ENCODE data around the gene SORCS2. TPM values are rescaled to one million over a fixed set of nuclear protein-coding genes. Genes with fewer than 3 reads are reported as not detected.
A peak's percentile ranks its signal among the peaks of the same experiment; 100 is the strongest.

Gene SORCS2
- total RNA-seq, 3 donors from 2014 or later, result 0.66 to 1.3 (median 0.80) TPM

DNA sequence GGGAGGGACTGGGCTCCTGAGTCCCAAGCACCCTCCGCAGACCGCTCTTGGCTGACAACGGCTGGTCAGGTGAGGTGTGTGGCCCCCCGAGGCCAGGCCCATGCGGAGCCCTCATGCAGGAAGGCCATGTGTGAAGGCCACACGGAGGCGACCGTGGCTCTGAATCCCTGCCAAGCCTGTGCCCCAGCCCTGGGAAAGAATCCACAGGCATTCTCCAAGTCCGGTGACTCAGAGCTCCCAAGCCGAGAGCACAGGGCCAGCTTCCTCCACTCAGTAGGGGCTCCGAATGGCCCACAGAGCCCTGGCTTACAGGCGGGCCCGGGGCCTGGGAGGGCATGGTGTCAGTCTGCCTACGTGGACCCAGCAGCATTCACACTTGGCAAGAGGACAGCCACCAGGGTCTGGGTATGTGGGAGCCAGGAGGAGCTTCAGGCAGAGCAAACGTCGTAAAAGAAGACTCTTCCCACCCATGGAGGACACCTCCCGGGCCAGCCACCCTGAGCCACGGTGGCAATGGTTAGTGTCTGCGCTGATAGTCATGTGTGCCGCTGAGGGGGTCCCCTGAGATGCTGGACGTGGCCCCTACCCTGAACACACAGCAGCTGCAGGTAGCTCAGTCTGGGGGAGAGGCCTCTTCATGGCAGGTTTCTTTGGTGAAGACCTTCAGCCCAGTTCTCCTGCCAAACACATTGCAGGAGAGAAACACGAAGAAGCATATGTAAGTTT is 136.7 kb downstream of the SORCS2 start:
- Histone ChIP-seq H3K27ac (no peak overlapping the region), H3K36me3 (no peaks in the 10 kb centered on the region), H3K9me3 (no peaks in the 10 kb centered on the region), H3K27me3 (no peaks in the 10 kb centered on the region), H3K4me1 (no peaks in the 10 kb centered on the region), H3K4me3 (no peak overlapping the region)
- intact Hi-C loops (cut with DNase I; ENCODE audit: low total_unique reads), result no loop called here
- peak in 1 of 2 donors; percentile 40 for DNase-seq (ENCODE audit: low spot score in 2 of 2)
- no peak for TF ChIP-seq POLR2AphosphoS5 (IDR thresholded peaks at IDR 0.05)
- TF ChIP-seq POLR2A (IDR thresholded peaks at IDR 0.05), result no peak
- TF ChIP-seq, protein P1, sequence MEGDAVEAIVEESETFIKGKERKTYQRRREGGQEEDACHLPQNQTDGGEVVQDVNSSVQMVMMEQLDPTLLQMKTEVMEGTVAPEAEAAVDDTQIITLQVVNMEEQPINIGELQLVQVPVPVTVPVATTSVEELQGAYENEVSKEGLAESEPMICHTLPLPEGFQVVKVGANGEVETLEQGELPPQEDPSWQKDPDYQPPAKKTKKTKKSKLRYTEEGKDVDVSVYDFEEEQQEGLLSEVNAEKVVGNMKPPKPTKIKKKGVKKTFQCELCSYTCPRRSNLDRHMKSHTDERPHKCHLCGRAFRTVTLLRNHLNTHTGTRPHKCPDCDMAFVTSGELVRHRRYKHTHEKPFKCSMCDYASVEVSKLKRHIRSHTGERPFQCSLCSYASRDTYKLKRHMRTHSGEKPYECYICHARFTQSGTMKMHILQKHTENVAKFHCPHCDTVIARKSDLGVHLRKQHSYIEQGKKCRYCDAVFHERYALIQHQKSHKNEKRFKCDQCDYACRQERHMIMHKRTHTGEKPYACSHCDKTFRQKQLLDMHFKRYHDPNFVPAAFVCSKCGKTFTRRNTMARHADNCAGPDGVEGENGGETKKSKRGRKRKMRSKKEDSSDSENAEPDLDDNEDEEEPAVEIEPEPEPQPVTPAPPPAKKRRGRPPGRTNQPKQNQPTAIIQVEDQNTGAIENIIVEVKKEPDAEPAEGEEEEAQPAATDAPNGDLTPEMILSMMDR (IDR thresholded peaks at IDR 0.05), result no peak

DNA sequence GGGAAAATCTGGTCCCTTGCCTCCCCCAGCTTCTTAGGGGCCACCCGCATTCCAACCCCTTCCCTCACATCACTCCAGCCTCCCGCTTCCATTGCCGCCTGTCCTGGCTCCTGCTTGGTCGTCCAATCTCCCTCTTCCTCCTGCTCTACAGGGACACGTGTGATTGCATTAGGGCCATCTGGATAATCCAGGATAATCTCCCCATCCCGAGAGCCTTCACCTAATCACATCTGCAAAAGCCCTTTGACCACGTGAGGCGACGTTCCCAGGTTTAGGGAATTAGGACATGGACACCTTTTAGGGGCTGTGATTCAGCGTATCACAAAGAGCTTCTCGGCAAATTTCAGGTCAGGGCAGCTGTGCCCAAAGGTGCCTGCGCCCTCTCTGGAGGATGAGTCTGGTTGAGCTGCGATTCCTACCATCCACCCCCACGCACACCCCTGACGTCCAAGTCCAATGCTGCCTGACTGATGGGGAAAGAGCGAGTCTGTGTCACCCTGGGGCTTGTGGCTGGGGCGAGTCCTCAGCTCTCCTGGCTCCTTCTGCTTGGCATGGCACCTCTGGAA is 137.8 kb downstream of the SORCS2 start:
- H3K9me3 ChIP-seq, result no peaks in the 10 kb centered on the region
- no peaks in the 10 kb centered on the region for H3K27me3 ChIP-seq
- no peaks in the 10 kb centered on the region for H3K36me3 ChIP-seq
- H3K27ac ChIP-seq, result no peak overlapping the region
- no peak for DNase-seq (ENCODE audit: low spot score in 2 of 2)
- TF ChIP-seq, protein P1 (IDR thresholded peaks at IDR 0.05), result no peak
- TF ChIP-seq POLR2AphosphoS5 (IDR thresholded peaks at IDR 0.05) (no peak), POLR2A (IDR thresholded peaks at IDR 0.05) (no peak)
- intact Hi-C loops (cut with DNase I; ENCODE audit: low total_unique reads), result no loop called here
- no peak overlapping the region for H3K4me3 ChIP-seq
- H3K4me1 ChIP-seq, result no peaks in the 10 kb centered on the region

DNA sequence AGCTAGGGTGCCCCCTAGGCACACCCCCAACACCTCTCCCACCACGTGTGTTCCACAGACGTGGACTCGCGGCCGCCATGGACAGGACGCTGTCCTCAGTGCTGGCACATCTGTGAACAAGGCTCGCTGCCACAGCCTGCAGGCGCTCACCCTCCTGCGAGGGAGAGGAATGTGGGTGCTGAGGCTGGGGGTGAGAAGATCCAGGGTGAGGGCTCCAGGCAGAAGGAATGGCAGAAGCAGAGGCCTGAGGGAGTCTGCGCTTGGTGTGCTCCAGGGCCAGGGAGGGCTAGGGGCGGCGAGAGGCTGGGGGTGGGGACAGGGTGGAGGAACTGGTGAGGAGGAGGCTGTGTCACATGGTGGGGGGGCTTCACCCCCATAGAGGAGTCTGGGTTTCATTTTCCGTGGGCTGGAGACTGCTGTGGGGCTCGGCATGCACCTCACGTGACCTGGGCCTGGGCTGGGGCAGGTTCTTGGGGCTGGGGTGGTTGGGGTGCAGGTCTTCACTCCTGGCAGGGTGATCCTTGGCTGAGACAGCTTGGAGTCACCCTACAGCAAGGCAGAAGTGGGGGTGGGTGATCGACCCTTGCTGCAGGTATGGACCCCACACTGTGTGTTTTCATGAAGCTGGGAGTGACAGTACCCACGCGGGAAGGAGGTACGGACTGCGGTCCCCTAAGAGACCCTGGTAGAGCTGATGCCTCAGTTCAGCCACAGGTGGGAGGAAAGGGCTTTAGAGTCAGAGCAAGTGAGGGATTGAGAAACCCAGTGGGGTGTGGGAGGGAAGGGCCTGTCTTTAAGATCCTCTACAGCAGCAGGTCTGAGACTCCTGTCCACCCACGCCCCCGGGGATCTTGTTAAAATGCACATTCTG is 138.7 kb downstream of the SORCS2 start:
- Histone ChIP-seq H3K9me3 (no peaks in the 10 kb centered on the region), H3K4me3 (no peak overlapping the region), H3K4me1 (no peaks in the 10 kb centered on the region), H3K27ac (no peak overlapping the region), H3K36me3 (no peaks in the 10 kb centered on the region), H3K27me3 (no peaks in the 10 kb centered on the region)
- no peak for TF ChIP-seq POLR2A (IDR thresholded peaks at IDR 0.05)
- TF ChIP-seq POLR2AphosphoS5 (IDR thresholded peaks at IDR 0.05), result no peak
- TF ChIP-seq, protein P1 (IDR thresholded peaks at IDR 0.05), result no peak
- intact Hi-C loops (cut with DNase I; ENCODE audit: low total_unique reads), result no loop called here
- DNase-seq (ENCODE audit: low spot score in 2 of 2), result peak in 1 of 2 donors; percentile 33

GRCh38 chr4:7331682-7332000 is 139.3 kb downstream of the SORCS2 start:
- H3K4me1 ChIP-seq, result no peaks in the 10 kb centered on the region
- H3K9me3 ChIP-seq, result no peaks in the 10 kb centered on the region
- no peaks in the 10 kb centered on the region for H3K27me3 ChIP-seq
- TF ChIP-seq, protein P1 (IDR thresholded peaks at IDR 0.05), result no peak
- TF ChIP-seq POLR2A (IDR thresholded peaks at IDR 0.05), result no peak
- no peak for TF ChIP-seq POLR2AphosphoS5 (IDR thresholded peaks at IDR 0.05)
- intact Hi-C loops (cut with DNase I; ENCODE audit: low total_unique reads), result no loop called here
- no peaks in the 10 kb centered on the region for H3K36me3 ChIP-seq
- H3K27ac ChIP-seq, result no peak overlapping the region
- no peak overlapping the region for H3K4me3 ChIP-seq
- no peak for DNase-seq (ENCODE audit: low spot score in 2 of 2)

Measured in breast epithelium (tissue), 4 donors.